Keratinocyte (primary cell): ENCODE results near the gene PDE6A. TPM values are rescaled to one million over a fixed set of nuclear protein-coding genes. Genes with fewer than 3 reads are reported as not detected.

Experiments
- DNase-seq: peaks from one replicate; pipeline ENCODE4 v3.0.0-alpha.2; 2011; ENCODE audit warnings: low read depth, missing footprints, low spot score
- FAIRE-seq: peaks from 2 replicates; lab custom pipeline; 2011; peaks lifted over from hg19 to GRCh38; lab: Jason Lieb, UNC
- H2AFZ ChIP-seq: 2 replicates; pipeline ENCODE4 v1.6.0; 2012; ENCODE audit warnings: low read length, control low read depth, inconsistent platforms; ENCODE audit not compliant: control insufficient read depth
- H3K27ac ChIP-seq: 2 replicates; pipeline ENCODE4 v1.5.1; 2011; ENCODE audit warnings: low read length; ENCODE audit not compliant: control insufficient read depth, insufficient read depth
- H3K27me3 ChIP-seq: 3 replicates; pipeline ENCODE4 v1.6.0; 2011; ENCODE audit warnings: low read length; ENCODE audit not compliant: control insufficient read depth, insufficient read depth; ENCODE audit errors: extremely low read depth
- H3K36me3 ChIP-seq, 2 experiments: 2 replicates in 1 of 2; 3 replicates in 1 of 2; pipeline ENCODE4 v1.5.1; 2011; ENCODE audit warnings: low read length in 2 of 2, mild to moderate bottlenecking in 1 of 2; ENCODE audit not compliant: control insufficient read depth in 2 of 2, insufficient read depth in 2 of 2; ENCODE audit errors: extremely low read depth in 1 of 2
- H3K4me1 ChIP-seq: 3 replicates; pipeline ENCODE4 v1.5.1; 2011; ENCODE audit warnings: low read length; ENCODE audit not compliant: control insufficient read depth, insufficient read depth; ENCODE audit errors: extremely low read depth
- H3K4me2 ChIP-seq: 3 replicates; pipeline ENCODE4 v1.6.0; 2011; ENCODE audit warnings: low read depth, low read length; ENCODE audit not compliant: control insufficient read depth, insufficient read depth; ENCODE audit errors: extremely low read depth
- H3K4me3 ChIP-seq, 3 experiments: fragments of 200-600 bp in 1 of 3; sonication (generic) in 1 of 3; 2 replicates in 2 of 3; 3 replicates in 1 of 3; pipeline ENCODE4 v1.5.1; 2011 to 2016; ENCODE audit warnings: low read length in 3 of 3, mild to moderate bottlenecking in 3 of 3, control low read depth in 2 of 3, inconsistent platforms in 1 of 3, low read depth in 1 of 3, mixed read lengths in 1 of 3, mixed run types in 1 of 3, moderate library complexity in 1 of 3; ENCODE audit not compliant: control insufficient read depth in 2 of 3, insufficient read depth in 2 of 3; ENCODE audit errors: extremely low read depth in 1 of 3
- H3K79me2 ChIP-seq: 2 replicates; pipeline ENCODE4 v1.6.0; 2012; ENCODE audit warnings: low read length; ENCODE audit not compliant: control insufficient read depth, insufficient read depth
- H3K9ac ChIP-seq: 3 replicates; pipeline ENCODE4 v1.6.0; 2011; ENCODE audit warnings: low read length; ENCODE audit not compliant: control insufficient read depth, insufficient read depth; ENCODE audit errors: extremely low read depth
- H3K9me1 ChIP-seq: 3 replicates; pipeline ENCODE4 v1.6.0; 2011; ENCODE audit warnings: low read length; ENCODE audit not compliant: control insufficient read depth, insufficient read depth; ENCODE audit errors: extremely low read depth
- H3K9me3 ChIP-seq: 2 replicates; pipeline ENCODE4 v1.5.1; 2012; ENCODE audit warnings: low read depth, low read length; ENCODE audit not compliant: control insufficient read depth
- H4K20me1 ChIP-seq: 3 replicates; pipeline ENCODE4 v1.6.0; 2011; ENCODE audit warnings: low read length; ENCODE audit not compliant: control insufficient read depth, insufficient read depth; ENCODE audit errors: extremely low read depth
- CTCF ChIP-seq, 3 experiments: IDR thresholded peaks in 1 of 3; conservative IDR thresholded peaks in 1 of 3; optimal IDR thresholded peaks in 1 of 3; 2 replicates in 2 of 3; 3 replicates in 1 of 3; pipeline versions ENCODE3 to v1.5.1; 2011; ENCODE audit warnings: low read length in 3 of 3, mild to moderate bottlenecking in 3 of 3, moderate library complexity in 2 of 3, control low read depth in 1 of 3, inconsistent platforms in 1 of 3; ENCODE audit not compliant: insufficient read depth in 2 of 3; ENCODE audit errors: extremely low read depth in 1 of 3
- EZH2 ChIP-seq: IDR thresholded peaks from one replicate; pipeline ENCODE4 v1.6.1; 2012; ENCODE audit warnings: inconsistent platforms, mild to moderate bottlenecking, low read length, moderate library complexity
- dilution Hi-C: fragments of 300-500 bp; cut with MboI; formaldehyde crosslinking; loops from one replicate; pipeline ENCODE4 v1.7.0; 2020; ENCODE audit warnings: low sequenced_read_pairs; ENCODE audit not compliant: extremely low pct_ligation_motif_present
- polyA plus RNA-seq, 5 experiments: library from polyadenylated mRNA; depleted of rRNA in 3 of 5; stranded (reverse) in 3 of 5; stranded (forward) in 1 of 5; unstranded in 1 of 5; fragments of >200 nt; gene quantifications; 1 replicate in 1 of 5; 2 replicates in 3 of 5; 3 replicates in 1 of 5; pipeline versions ENCODE4 v1.2.1 to v1.2.3, GENCODE V29; 2011 to 2012; ENCODE audit warnings: missing spikeins in 2 of 5, low read depth in 1 of 5, low replicate concordance in 1 of 5

The PDE6A gene
- polyA plus RNA-seq, 1 donor (not counting 4 experiments of a cell fraction or from before 2014, with no cell fraction given) = 0.03 TPM

GRCh38 chr5:149811453-149811852, 133.1 kb downstream of the PDE6A start:
- Histone ChIP-seq H2AFZ (no peak overlapping the region), H3K27ac (no peak overlapping the region), H3K4me1 (peaks cover under 1% of the 10 kb centered on the region), H3K36me3 (no peaks in the 10 kb centered on the region), H4K20me1 (no peaks in the 10 kb centered on the region), H3K4me3 (no peak overlapping the region), H3K9me3 (no peaks in the 10 kb centered on the region), H3K9me1 (no peaks in the 10 kb centered on the region), H3K9ac (no peak overlapping the region), H3K4me2 (no peak overlapping the region), H3K79me2 (no peaks in the 10 kb centered on the region), H3K27me3 (no peaks in the 10 kb centered on the region)
- TF ChIP-seq CTCF (optimal IDR thresholded peaks at IDR 0.05 in 1 of 3, IDR thresholded peaks at IDR 0.05 in 1 of 3, conservative IDR thresholded peaks at IDR 0.05 in 1 of 3; ENCODE audit: extremely low read depth in 1 of 3, insufficient read depth in 2 of 3, low read length in 3 of 3) = no peak
- TF ChIP-seq EZH2 = no peak
- no peak for FAIRE-seq
- DNase-seq = no peak
- dilution Hi-C loops = no loop called here

GRCh38 chr5:149810856-149811255, 133.7 kb downstream of the PDE6A start:
- FAIRE-seq = no peak
- TF ChIP-seq CTCF (optimal IDR thresholded peaks at IDR 0.05 in 1 of 3, IDR thresholded peaks at IDR 0.05 in 1 of 3, conservative IDR thresholded peaks at IDR 0.05 in 1 of 3; ENCODE audit: extremely low read depth in 1 of 3, insufficient read depth in 2 of 3, low read length in 3 of 3) (no peak), EZH2 (no peak)
- dilution Hi-C loops = no loop called here

More at GRCh38 chr5:149810856-149811255, 133.7 kb downstream of the PDE6A start:
- Histone ChIP-seq H3K27ac (no peak overlapping the region), H3K27me3 (no peaks in the 10 kb centered on the region), H3K4me2 (no peak overlapping the region), H4K20me1 (no peaks in the 10 kb centered on the region), H3K9ac (no peak overlapping the region), H3K4me3 (no peak overlapping the region), H3K9me3 (no peaks in the 10 kb centered on the region), H3K36me3 (no peaks in the 10 kb centered on the region), H3K4me1 (peaks cover 7% of the 10 kb centered on the region), H2AFZ (no peak overlapping the region), H3K9me1 (no peaks in the 10 kb centered on the region), H3K79me2 (no peaks in the 10 kb centered on the region)
- DNase-seq = no peak
